Measurements from ENCODE around the gene ELL. TPM values are rescaled to one million over a fixed set of nuclear protein-coding genes. Genes with fewer than 3 reads are reported as not detected.
A peak's percentile ranks its signal among the peaks of the same experiment; 100 is the strongest.

Gene ELL
- total and polyA plus RNA-seq, 9 of the 15 experiments (the other 6 are each of a cell fraction or from before 2014, with no cell fraction given) = 0.24 to 22.5 (median 4.1) TPM

- TF ChIP-seq TEAD4 (IDR thresholded peaks at IDR 0.05; ENCODE audit: low read length) (no peak), TEAD4 (CRISPR knock-in tag; IDR thresholded peaks at IDR 0.05; ENCODE audit: borderline replicate concordance) (no peak), ZBTB2 (IDR thresholded peaks at IDR 0.05) (no peak; the same call in 1 of the 2 replicates), KLF1 (tag; IDR thresholded peaks at IDR 0.05) (no peak), CBX1 (IDR thresholded peaks at IDR 0.05; ENCODE audit: low read depth) (no peak), HDAC8 (tag; IDR thresholded peaks at IDR 0.05) (no peak), SAP30 (IDR thresholded peaks at IDR 0.05; ENCODE audit: borderline replicate concordance, insufficient read depth, low read depth, low read length, poor library complexity, severe bottlenecking) (no peak), ETV1 (tag; conservative IDR thresholded peaks at IDR 0.05; ENCODE audit: low read depth) (no peak), ILK (tag; IDR thresholded peaks at IDR 0.05; ENCODE audit: borderline replicate concordance, low read depth) (no peak), KLF10 (CRISPR knock-in tag; IDR thresholded peaks at IDR 0.05) (no peak), SNRNP70 (optimal IDR thresholded peaks at IDR 0.05; ENCODE audit: low read depth, low read length) (no peak), ID3 (CRISPR knock-in tag; IDR thresholded peaks at IDR 0.05) (no peak), ID3 (tag; IDR thresholded peaks at IDR 0.05) (no peak), RHOXF2B (CRISPR knock-in tag; conservative IDR thresholded peaks at IDR 0.05) (no peak), ZNF347 (CRISPR knock-in tag; IDR thresholded peaks at IDR 0.05; ENCODE audit: low read depth) (no peak), CXXC5 (CRISPR knock-in tag; IDR thresholded peaks at IDR 0.05) (0 out of 2 replicates have a peak, but pooled peaks have one; percentile 27), ZC3H4 (CRISPR knock-in tag; IDR thresholded peaks at IDR 0.05; ENCODE audit: borderline replicate concordance) (no peak), CTCF (IDR thresholded peaks at IDR 0.05 in 2 of 3, conservative IDR thresholded peaks at IDR 0.05 in 1 of 3; ENCODE audit: insufficient read depth in 2 of 3, low read depth in 1 of 3, low read length in 3 of 3) (no peak)
Observed at GRCh38 chr19:18416778-18417249, 105.1 kb downstream of the ELL start (continued).
